B cell (primary cell): ENCODE measurements around the gene TET2. TPM values are rescaled to one million over a fixed set of nuclear protein-coding genes. Genes with fewer than 3 reads are reported as not detected.

Source experiments
- ATAC-seq: fragments of 200-7000 bp; cut with Tn5 transposase; one replicate; pipeline ENCODE4 v1.10.0; 2021; ENCODE audit warnings: low read depth, mild to moderate bottlenecking, moderate number of reproducible peaks, moderate library complexity
- CTCF ChIA-PET: fragments of 350-600 bp; sonication (Branson Sonifier 250); formaldehyde crosslinking; loops from one replicate; lab custom pipeline; 2021; ENCODE audit warnings: antibody characterized with exemption, inconsistent platforms; lab: Charles Lee
- POLR2A ChIA-PET: fragments of 350-600 bp; sonication (Branson Sonifier 250); formaldehyde crosslinking; loops from one replicate; lab custom pipeline; 2021; ENCODE audit warnings: antibody characterized with exemption; lab: Charles Lee
- DNase-seq: peaks from one replicate; pipeline ENCODE4 v3.0.0; 2013
- H2AFZ ChIP-seq: 2 replicates; pipeline ENCODE4 v1.6.1; 2012; ENCODE audit warnings: mild to moderate bottlenecking, low read depth, low read length; ENCODE audit not compliant: insufficient read depth, poor library complexity, severe bottlenecking
- H3K27ac ChIP-seq, 2 donors: 1 replicate in 1 of 2; 2 replicates in 1 of 2; pipeline ENCODE4 v1.5.1; 2012 to 2013; ENCODE audit warnings: low read length in 2 of 2, mild to moderate bottlenecking in 2 of 2, moderate library complexity in 1 of 2
- H3K27me3 ChIP-seq, 4 experiments: fragments of 200-600 bp in 1 of 4; sonication (generic) in 1 of 4; replicated peaks in 1 of 4; 1 replicate in 2 of 4; 2 replicates in 2 of 4; pipeline versions ENCODE4 v1.6.1 to v1.7.0; 2013 to 2016; ENCODE audit warnings: low read length in 3 of 4, mild to moderate bottlenecking in 2 of 4, mixed read lengths in 1 of 4, moderate library complexity in 1 of 4; ENCODE audit not compliant: insufficient read depth in 4 of 4, control insufficient read depth in 3 of 4; ENCODE audit errors: control extremely low read depth in 1 of 4
- H3K36me3 ChIP-seq, 2 experiments: replicated peaks in 1 of 2; 1 replicate in 1 of 2; 2 replicates in 1 of 2; pipeline versions ENCODE4 v1.6.1 to v1.7.1; 2013; ENCODE audit warnings: low read length in 1 of 2; ENCODE audit not compliant: insufficient read depth in 2 of 2, control insufficient read depth in 1 of 2; ENCODE audit errors: control extremely low read depth in 1 of 2, extremely low read depth in 1 of 2
- H3K4me1 ChIP-seq, 2 donors: fragments of 200-600 bp in 1 of 2; sonication (generic) in 1 of 2; 1 replicate in 1 of 2; 2 replicates in 1 of 2; pipeline versions ENCODE4 v1.5.1 to v1.6.1; 2013 to 2017; ENCODE audit warnings: low read length in 2 of 2; ENCODE audit not compliant: control insufficient read depth in 2 of 2, insufficient read depth in 2 of 2
- H3K4me2 ChIP-seq: replicated peaks from 2 replicates; pipeline ENCODE3; 2012; ENCODE audit warnings: mild to moderate bottlenecking, low read depth, low read length; ENCODE audit not compliant: poor library complexity, severe bottlenecking
- H3K4me3 ChIP-seq, 5 experiments: fragments of 200-600 bp in 1 of 5; sonication (generic) in 1 of 5; 1 replicate in 3 of 5; 2 replicates in 2 of 5; pipeline versions ENCODE4 v1.5.1 to v1.7.0; 2011 to 2016; ENCODE audit warnings: low read length in 4 of 5, mild to moderate bottlenecking in 4 of 5, low read depth in 2 of 5, control low read depth in 1 of 5, moderate library complexity in 1 of 5; ENCODE audit not compliant: insufficient read depth in 1 of 5; ENCODE audit errors: control extremely low read depth in 1 of 5, extremely low read depth in 1 of 5
- H3K79me2 ChIP-seq: fragments of 200-600 bp; sonication (generic); one replicate; pipeline ENCODE4 v1.6.0; 2016; ENCODE audit warnings: low read length; ENCODE audit not compliant: control insufficient read depth, insufficient read depth
- H3K9ac ChIP-seq: fragments of 200-600 bp; sonication (generic); 2 replicates; pipeline ENCODE4 v1.6.1; 2017; ENCODE audit warnings: mild to moderate bottlenecking, low read length, moderate library complexity
- H3K9me3 ChIP-seq, 3 donors: one replicate each; pipeline versions ENCODE4 v1.6.1 to v1.7.1; 2013; ENCODE audit warnings: low read length in 2 of 3; ENCODE audit not compliant: control insufficient read depth in 2 of 3, insufficient read depth in 1 of 3; ENCODE audit errors: control extremely low read depth in 1 of 3
- H4K20me1 ChIP-seq: 2 replicates; pipeline ENCODE4 v1.6.0; 2012; ENCODE audit warnings: mild to moderate bottlenecking, low read length; ENCODE audit not compliant: insufficient read depth, control insufficient read depth, poor library complexity, severe bottlenecking
- H3K27ac Mint-ChIP-seq: one replicate; pipeline ENCODE4 v1.8.0; 2021; ENCODE audit warnings: mixed read lengths
- H3K27me3 Mint-ChIP-seq: one replicate; pipeline ENCODE4 v1.8.0; 2021; ENCODE audit warnings: mixed read lengths
- H3K4me1 Mint-ChIP-seq: one replicate; pipeline ENCODE4 v1.8.0; 2021; ENCODE audit warnings: mixed read lengths
- H3K4me3 Mint-ChIP-seq: one replicate; pipeline ENCODE4 v1.8.0; 2021; ENCODE audit warnings: mixed read lengths
- H3K9me3 Mint-ChIP-seq: one replicate; pipeline ENCODE4 v1.8.0; 2022; ENCODE audit warnings: mixed read lengths; ENCODE audit not compliant: insufficient read depth
- CTCF ChIP-seq: fragments of 200-600 bp; IDR thresholded peaks from one replicate; pipeline ENCODE4 v1.8.0; 2022; ENCODE audit warnings: antibody characterized with exemption, mild to moderate bottlenecking
- EZH2 ChIP-seq: IDR thresholded peaks from 2 replicates; pipeline ENCODE4 v1.6.1; 2012; ENCODE audit warnings: borderline replicate concordance, low read depth, mild to moderate bottlenecking, moderate library complexity, low read length; ENCODE audit not compliant: insufficient read depth, poor library complexity, severe bottlenecking
- WGBS: methylation state at CpG from one replicate; pipeline ENCODE4 v1.1.5; 2013; ENCODE audit warnings: missing lambda C conversion rate; ENCODE audit not compliant: insufficient coverage; 5-methylcytosine and 5-hydroxymethylcytosine counted together
- intact Hi-C: fragments of 100-400 bp; cut with micrococcal nuclease; formaldehyde crosslinking; loops from one replicate; pipeline ENCODE4 v1.10.0; 2022
- polyA plus RNA-seq: library from polyadenylated mRNA; depleted of rRNA; stranded (reverse); fragments of >200 nt; gene quantifications from 2 replicates; pipeline ENCODE4 v1.2.3, GENCODE V29; 2012
- total RNA-seq, 2 donors: library from RNA; stranded (reverse); fragments of 120-200 nt in 1 of 2; gene quantifications; 1 replicate in 1 of 2; 2 replicates in 1 of 2; pipeline versions ENCODE4 v1.2.3 to v1.2.4, GENCODE V29; 2013 to 2022

Gene TET2
- total and polyA plus RNA-seq, 2 donors (not counting 1 experiment from before 2014, with no cell fraction given) = 7.1 to 56.8 TPM

GRCh38 chr4:105196523-105197145, 50.0 kb downstream of the TET2 start:
- TF ChIP-seq EZH2 (no peak), CTCF (peak; percentile 34)
- Mint-ChIP-seq H3K27me3 (no peaks in the 10 kb centered on the region), H3K4me3 (peak overlapping the region; percentile 70), H3K9me3 (no peaks in the 10 kb centered on the region), H3K27ac (peak overlapping the region; percentile 38), H3K4me1 (peaks cover 48% of the 10 kb centered on the region)
- Histone ChIP-seq H3K4me3 (peak overlapping the region in 3 of 5 experiments; percentile 12 to 21 (median 13)), H3K9me3 (no peaks in the 10 kb centered on the region), H3K9ac (peak overlapping the region; percentile 51), H3K79me2 (peaks cover 50% of the 10 kb centered on the region), H2AFZ (peak overlapping the region; percentile 40), H3K4me2 (peak overlapping the region; percentile 62), H3K27me3 (no peaks in the 10 kb centered on the region), H4K20me1 (peaks cover 5% of the 10 kb centered on the region), H3K27ac (peak overlapping the region in 1 of 2 donors; percentile 74), H3K4me1 (peaks cover 17 to 23% of the 10 kb centered on the region in 2 donors), H3K36me3 (no peaks in the 10 kb centered on the region)
- intact Hi-C loops = loop anchor here (1.0 to 5.0 kb wide), 2 partner anchors 34 to 50 kb away; partner anchors contain the start of gene TET2
- ATAC-seq (peak; percentile 68), DNase-seq (peak; percentile 56)
- POLR2A ChIA-PET = no interaction called here
- 10% methylated on average over 3 of the region's 5 CpGs for WGBS
- CTCF ChIA-PET = interaction anchor here (1.1 kb wide), 1 partner anchor 59 kb away, joined by 4 read pairs; no protein-coding TSS in a partner anchor

DNA sequence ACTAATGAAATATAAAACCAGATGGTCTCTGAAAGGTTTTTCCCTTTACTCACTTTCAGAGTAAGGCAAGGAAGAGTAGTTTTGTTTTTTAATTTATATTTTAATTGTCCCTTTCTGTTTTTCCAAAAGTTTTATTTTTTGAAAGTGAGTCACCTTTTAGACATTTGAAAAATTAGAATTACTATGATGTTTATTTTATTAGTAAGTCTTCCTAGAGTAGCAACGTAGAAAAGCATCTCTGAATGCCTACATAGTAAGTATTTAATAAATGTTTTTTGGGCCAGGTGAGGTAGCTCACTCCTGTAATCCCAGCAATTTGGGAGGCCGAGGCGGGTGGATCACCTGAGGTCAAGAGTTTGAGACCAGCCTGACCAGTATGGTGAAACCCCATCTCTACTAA, 51.1 kb downstream of the TET2 start:
- Histone ChIP-seq H3K79me2 (peaks cover 55% of the 10 kb centered on the region), H3K27me3 (no peaks in the 10 kb centered on the region), H3K4me3 (no peak overlapping the region), H3K4me1 (peaks cover 13 to 17% of the 10 kb centered on the region in 2 donors), H2AFZ (no peak overlapping the region), H3K9me3 (no peaks in the 10 kb centered on the region), H3K36me3 (no peaks in the 10 kb centered on the region), H4K20me1 (peaks cover 15% of the 10 kb centered on the region), H3K27ac (no peak overlapping the region), H3K9ac (no peak overlapping the region), H3K4me2 (no peak overlapping the region)
- Mint-ChIP-seq H3K27ac (no peak overlapping the region), H3K4me3 (no peak overlapping the region), H3K9me3 (no peaks in the 10 kb centered on the region), H3K4me1 (peaks cover 44% of the 10 kb centered on the region), H3K27me3 (no peaks in the 10 kb centered on the region)
- no peak for ATAC-seq
- intact Hi-C loops = loop anchor here (5.0 kb wide), 1 partner anchor 35 kb away; no protein-coding TSS in a partner anchor
- TF ChIP-seq CTCF (no peak), EZH2 (no peak)
- ChIA-PET CTCF (no interaction called here), POLR2A (no interaction called here)
- no CpG with 5 or more reads among the region's 3 CpGs for WGBS
- DNase-seq = no peak
